D721Med (cell line): Measurements from ENCODE around the gene RAB6B.

Experiments
- DNase-seq: peaks from one replicate; pipeline ENCODE4 v3.0.0; 2011; ENCODE audit warnings: low spot score; ENCODE audit not compliant: insufficient read length
- FAIRE-seq: peaks from 2 replicates; lab custom pipeline; 2011; peaks lifted over from hg19 to GRCh38; lab: Jason Lieb, UNC
- TF ChIP-seq, protein P1 (sequence below): IDR thresholded peaks from 2 replicates; pipeline ENCODE4 v1.5.1; 2012; ENCODE audit warnings: mild to moderate bottlenecking, control low read depth; ENCODE audit not compliant: insufficient read depth; ENCODE audit errors: missing control alignments

The RAB6B gene

DNA sequence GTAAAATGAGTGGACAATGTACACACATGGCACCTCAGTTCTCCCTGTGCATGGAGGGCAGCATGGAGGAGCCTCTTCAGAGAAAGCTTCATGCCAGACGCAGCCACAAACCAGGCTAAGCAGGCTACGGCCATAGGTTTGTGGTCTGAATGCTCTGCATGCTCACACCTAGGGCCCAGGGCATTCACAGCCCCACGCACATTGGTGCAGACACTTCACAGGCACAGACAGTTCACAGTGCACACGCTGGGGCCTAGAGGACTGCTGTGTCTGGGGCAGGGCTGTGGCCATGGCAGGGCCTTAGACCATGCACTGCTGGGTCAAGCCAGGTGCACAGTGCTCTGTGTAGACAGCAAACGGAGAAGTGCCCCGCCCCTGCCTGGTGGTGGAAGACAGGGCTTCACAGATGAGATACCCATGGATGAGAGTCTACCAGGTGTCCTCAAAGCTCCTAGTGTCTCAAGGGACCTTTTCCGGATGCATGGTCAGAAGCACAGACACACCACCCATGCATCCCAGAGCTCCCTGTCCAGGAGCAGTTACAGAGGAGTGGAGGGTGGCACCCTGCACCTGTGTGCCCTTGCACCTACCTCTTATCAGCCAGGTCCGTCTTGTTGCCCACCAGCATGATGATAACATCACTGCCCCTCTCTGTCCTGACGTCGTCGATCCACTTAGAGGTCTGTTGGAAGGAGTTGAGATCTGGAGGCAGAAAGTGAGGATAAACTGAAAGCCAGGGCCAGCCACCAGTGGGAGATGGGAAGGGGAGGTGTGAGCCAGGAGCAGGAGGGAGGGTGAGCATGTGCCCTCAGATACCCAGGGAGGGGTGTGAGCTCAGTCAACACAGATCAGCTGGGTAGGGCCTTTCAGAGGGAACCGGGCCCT is 56.5 kb downstream of the RAB6B start:
- TF ChIP-seq, protein P1, sequence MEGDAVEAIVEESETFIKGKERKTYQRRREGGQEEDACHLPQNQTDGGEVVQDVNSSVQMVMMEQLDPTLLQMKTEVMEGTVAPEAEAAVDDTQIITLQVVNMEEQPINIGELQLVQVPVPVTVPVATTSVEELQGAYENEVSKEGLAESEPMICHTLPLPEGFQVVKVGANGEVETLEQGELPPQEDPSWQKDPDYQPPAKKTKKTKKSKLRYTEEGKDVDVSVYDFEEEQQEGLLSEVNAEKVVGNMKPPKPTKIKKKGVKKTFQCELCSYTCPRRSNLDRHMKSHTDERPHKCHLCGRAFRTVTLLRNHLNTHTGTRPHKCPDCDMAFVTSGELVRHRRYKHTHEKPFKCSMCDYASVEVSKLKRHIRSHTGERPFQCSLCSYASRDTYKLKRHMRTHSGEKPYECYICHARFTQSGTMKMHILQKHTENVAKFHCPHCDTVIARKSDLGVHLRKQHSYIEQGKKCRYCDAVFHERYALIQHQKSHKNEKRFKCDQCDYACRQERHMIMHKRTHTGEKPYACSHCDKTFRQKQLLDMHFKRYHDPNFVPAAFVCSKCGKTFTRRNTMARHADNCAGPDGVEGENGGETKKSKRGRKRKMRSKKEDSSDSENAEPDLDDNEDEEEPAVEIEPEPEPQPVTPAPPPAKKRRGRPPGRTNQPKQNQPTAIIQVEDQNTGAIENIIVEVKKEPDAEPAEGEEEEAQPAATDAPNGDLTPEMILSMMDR = no peak
- DNase-seq (no peak), FAIRE-seq (no peak)

GRCh38 chr3:133838296-133838789 is 57.3 kb downstream of the RAB6B start:
- DNase-seq = no peak
- FAIRE-seq = no peak
- TF ChIP-seq, protein P1 = no peak

DNA sequence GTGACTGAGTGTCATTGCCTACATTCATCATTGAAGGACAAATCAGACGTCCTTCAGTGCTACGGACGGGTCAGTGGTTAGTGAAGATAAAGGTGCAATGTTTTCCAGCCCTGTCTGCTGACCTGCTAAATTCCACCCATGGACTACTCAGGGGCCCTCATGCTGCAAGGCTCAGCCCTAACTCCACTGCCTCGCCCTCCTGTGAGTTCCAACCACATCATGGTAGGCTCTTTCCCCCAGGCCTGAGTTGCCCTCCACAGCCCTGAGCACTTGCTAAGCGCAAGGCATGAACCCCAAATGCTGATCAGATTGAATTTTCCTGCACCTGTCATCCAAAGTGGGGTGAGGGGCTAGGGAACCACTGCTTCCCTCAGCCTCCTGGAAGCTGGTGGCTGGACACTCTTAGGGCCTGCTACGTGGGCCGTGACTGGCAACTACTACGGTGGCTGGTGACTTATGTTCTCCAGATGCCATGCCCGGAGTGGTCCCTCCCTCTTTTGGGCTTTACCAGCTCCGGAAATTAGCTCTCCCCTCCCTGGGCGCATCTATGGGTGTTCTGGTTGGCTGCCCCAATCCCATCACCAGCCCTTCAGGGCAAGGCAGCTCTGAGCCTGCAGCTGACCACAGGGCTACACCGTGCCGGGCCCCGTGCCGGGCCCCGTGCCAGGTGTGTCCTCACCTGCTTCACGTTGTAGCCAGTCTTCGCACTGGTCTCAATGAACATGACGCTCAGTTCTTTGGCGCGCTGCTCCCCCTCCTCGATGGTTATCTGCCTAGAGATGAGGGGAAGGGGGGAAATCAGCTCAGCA is 58.0 kb downstream of the RAB6B start:
- DNase-seq (no peak), FAIRE-seq (no peak)
- TF ChIP-seq, protein P1 = no peak

DNA sequence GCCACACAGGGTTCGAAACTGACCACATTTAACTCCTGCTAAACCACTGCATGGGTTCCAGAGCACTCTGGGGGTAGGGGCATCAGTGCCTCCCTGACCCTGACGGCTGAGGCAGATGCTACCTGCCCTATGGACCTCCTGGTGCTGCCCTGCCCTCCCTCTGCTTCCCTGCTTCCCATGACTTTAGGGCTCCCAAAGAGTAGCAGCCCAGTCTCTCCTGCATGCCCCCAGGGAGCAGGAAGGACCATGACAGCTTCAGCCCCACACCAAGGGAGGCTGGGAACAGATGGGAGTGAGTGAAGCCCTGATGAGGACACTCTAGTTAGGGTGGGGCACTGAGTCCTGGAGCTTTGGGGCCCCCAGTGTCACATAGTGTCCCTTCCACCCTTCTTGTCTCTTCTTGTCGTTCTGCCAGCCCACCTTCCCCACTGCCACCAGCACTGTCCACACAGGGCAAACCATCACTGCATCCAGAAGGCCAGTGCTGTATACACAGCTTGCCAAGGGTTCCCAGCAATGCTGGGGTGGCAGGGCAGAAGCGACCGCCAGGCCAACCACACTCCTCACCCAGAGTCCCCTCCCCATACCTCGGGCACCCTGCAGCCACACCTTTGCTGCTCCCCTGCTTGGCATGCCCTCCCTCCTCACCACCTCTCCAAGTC is 59.1 kb downstream of the RAB6B start:
- DNase-seq (no peak), FAIRE-seq (no peak)
- TF ChIP-seq, protein P1 = no peak

DNA sequence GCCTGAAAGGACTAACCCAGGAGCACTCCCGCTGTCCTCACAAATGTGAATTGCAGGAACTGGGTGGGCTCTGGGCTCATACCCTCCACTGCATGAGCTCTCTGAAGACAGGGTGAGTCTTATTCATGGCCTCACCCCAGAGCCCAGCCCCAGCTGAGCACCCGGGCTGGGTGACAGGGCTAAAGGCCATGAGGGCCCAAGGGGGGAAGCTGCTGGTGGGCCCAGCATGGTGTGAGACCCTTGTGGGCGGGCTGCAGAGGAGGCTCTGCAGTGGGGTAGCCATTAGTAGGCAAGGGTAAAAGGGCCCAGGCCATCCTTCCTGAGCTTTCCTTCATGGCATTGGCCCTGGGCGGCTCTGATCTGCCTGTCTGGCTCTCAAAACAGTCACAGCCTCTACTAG is 59.7 kb downstream of the RAB6B start:
- DNase-seq (no peak), FAIRE-seq (no peak)
- TF ChIP-seq, protein P1 = no peak

DNA sequence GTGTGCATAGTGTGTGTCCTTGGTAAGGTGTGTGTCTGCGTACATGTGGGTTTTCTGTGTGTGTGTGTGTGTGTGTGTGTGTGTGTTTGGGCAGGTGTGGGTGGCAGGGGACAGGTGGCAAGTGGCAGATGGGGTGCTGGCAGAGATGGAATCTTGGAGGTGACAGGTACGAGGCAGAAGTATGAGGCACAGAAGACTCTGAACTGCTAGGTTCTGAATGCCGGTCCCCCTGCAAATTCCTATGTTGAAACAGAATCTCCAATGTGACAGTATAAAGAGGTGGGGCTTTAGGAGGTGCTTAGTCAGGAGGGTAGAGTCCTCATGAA is 60.3 kb downstream of the RAB6B start:
- DNase-seq (no peak), FAIRE-seq (no peak)
- TF ChIP-seq, protein P1 = no peak
